Cardiac fibroblast (primary cell): ENCODE data around the gene UGT1A10.
"Not testable (repeated sequence)": the region's sequence is repeated elsewhere in the genome, so short reads cannot be mapped to it uniquely, and the experiment has no call there.

ENCODE experiments used
- DNase-seq, 2 donors: peaks; one replicate each; pipeline versions ENCODE4 v3.0.0 to v3.0.0-alpha.2; 2010; ENCODE audit warnings: low read depth in 2 of 2
- H3K4me3 ChIP-seq, 2 donors: replicated peaks in 1 of 2; 1 replicate in 1 of 2; 2 replicates in 1 of 2; pipeline ENCODE4 v1.5.1; 2011; ENCODE audit warnings: low read depth in 2 of 2, low read length in 2 of 2, mild to moderate bottlenecking in 2 of 2, moderate library complexity in 1 of 2
- CTCF ChIP-seq: IDR thresholded peaks from one replicate; pipeline ENCODE4 v1.5.1; 2011; ENCODE audit warnings: low read depth, mild to moderate bottlenecking, low read length, inconsistent platforms

Gene UGT1A10

GRCh38 chr2:233636306-233636705 is at the start of gene UGT1A10:
TSS of gene UGT1A10 (plus strand) at chr2:233636448. CDS start at chr2:233636523, 75 bp downstream.
- not testable (repeated sequence) for H3K4me3 ChIP-seq

GRCh38 chr2:233588400-233588799 is 47.8 kb upstream of the UGT1A10 start:
- no peak for DNase-seq
- H3K4me3 ChIP-seq: no peak overlapping the region
- no peak for TF ChIP-seq CTCF

More at GRCh38 chr2:233636306-233636705, at the start of gene UGT1A10:
- DNase-seq: not testable (repeated sequence)

- not testable (repeated sequence) for H3K4me3 ChIP-seq, DNase-seq
Observed at GRCh38 chr2:233592706-233593105, 43.5 kb upstream of the UGT1A10 start.

- TF ChIP-seq CTCF: no peak
- no peak overlapping the region for H3K4me3 ChIP-seq
- DNase-seq: no peak
Observed at GRCh38 chr2:233593201-233593600, 43.0 kb upstream of the UGT1A10 start.

- no peak for TF ChIP-seq CTCF
- H3K4me3 ChIP-seq: no peak overlapping the region
- no peak for DNase-seq
Observed at GRCh38 chr2:233597522-233597921, 38.7 kb upstream of the UGT1A10 start.

- no peak for TF ChIP-seq CTCF
- DNase-seq: no peak
- H3K4me3 ChIP-seq: no peak overlapping the region
Observed at GRCh38 chr2:233598952-233599351, 37.3 kb upstream of the UGT1A10 start.

GRCh38 chr2:233600386-233600785 is 35.9 kb upstream of the UGT1A10 start:
- TF ChIP-seq CTCF: no peak
- peak; percentile 1 to 5 for DNase-seq
- no peak overlapping the region for H3K4me3 ChIP-seq

- DNase-seq: no peak
- H3K4me3 ChIP-seq: no peak overlapping the region
- no peak for TF ChIP-seq CTCF
Observed at GRCh38 chr2:233602076-233602475, 34.2 kb upstream of the UGT1A10 start.
